GM21619 (cell line): ENCODE measurements around the gene ARHGEF33.

Experiments used
- ATAC-seq: cut with Tn5 transposase; IDR thresholded peaks from one replicate; pipeline ENCODE4 v1.9.1; 2021; ENCODE audit not compliant: unreplicated experiment

The ARHGEF33 gene

GRCh38 chr2:39013871-39014270 is 124.2 kb downstream of the ARHGEF33 start:
- no peak for ATAC-seq

- ATAC-seq: no peak
These were observed 125.7 kb downstream of the ARHGEF33 start for GRCh38 chr2:39015424-39015823.

DNA sequence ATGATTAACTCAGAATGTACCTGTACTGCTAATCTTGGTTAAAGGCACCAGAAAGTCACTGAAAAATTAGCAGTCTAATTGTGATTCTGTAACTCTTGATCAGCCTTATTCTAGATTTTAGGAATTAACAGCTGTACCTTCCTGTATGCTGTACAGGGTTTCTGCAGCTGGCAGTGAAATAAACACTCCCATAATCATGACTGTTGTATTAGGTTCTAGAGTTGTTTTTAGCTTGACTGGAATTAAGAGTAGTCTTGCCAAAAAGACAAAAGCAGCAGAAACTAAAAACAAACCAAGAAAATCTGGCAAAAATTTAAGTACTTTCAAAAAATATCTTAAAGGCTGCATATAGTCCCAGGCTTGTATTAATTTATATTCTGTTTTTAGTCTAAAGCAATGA is 127.7 kb downstream of the ARHGEF33 start:
- no peak for ATAC-seq

- ATAC-seq: no peak
These were observed 129.0 kb downstream of the ARHGEF33 start for GRCh38 chr2:39018638-39019037.

GRCh38 chr2:39020383-39020782 is 130.7 kb downstream of the ARHGEF33 start:
- no peak for ATAC-seq

DNA sequence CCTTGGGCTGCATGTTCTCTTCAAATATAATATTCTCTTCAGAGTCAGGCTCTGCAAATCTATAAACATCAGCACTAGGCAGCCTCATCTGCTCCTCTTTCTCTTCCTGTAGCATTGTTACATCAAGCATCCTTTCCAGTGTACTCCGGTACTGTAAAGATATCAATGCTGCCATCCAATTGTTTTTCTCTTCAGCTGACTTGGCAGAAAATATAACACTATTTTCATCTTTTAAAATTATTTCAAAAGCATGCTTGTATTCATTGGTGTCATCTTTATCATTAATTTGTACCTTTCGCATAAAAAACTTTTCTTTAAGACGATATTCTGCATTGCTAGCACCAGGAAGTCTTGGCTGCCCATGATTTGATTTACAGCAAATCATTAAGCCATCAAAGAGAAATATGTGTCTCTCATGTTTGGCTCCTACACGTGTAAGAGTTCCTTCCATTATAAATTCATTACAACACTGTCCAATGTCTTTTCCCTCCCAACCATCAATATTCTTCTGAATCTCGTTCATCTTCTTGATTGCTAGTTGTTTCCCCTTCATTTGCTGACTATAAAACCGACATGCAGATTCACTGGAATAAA is 133.1 kb downstream of the ARHGEF33 start:
- ATAC-seq: no peak

GRCh38 chr2:39023649-39024048 is 134.0 kb downstream of the ARHGEF33 start:
- ATAC-seq: no peak

- ATAC-seq: no peak
These were observed 135.2 kb downstream of the ARHGEF33 start for GRCh38 chr2:39024833-39025232.
